ENCODE results near the gene DNAJC11.
"Not testable (repeated sequence)": the region's sequence is repeated elsewhere in the genome, so short reads cannot be mapped to it uniquely, and the experiment has no call there.

DNAJC11 gene

GRCh38 chr1:6701437-6702153, at the start of gene DNAJC11:
DNAJC11 (minus strand) TSS chr1:6701816; CDS start chr1:6701800, 16 bp downstream.
- DNase-seq (ENCODE audit: low read depth in 2 of 2) = peak; percentile 80 to 84

- DNase-seq (ENCODE audit: low read depth in 2 of 2) = no peak
Observed at GRCh38 chr1:6750490-6750889, 48.9 kb upstream of the DNAJC11 start.

- no peak for DNase-seq (ENCODE audit: low read depth in 2 of 2)
Observed at GRCh38 chr1:6747674-6748073, 46.1 kb upstream of the DNAJC11 start.

GRCh38 chr1:6745073-6745472, 43.5 kb upstream of the DNAJC11 start:
- DNase-seq (ENCODE audit: low read depth in 2 of 2) = no peak

- DNase-seq (ENCODE audit: low read depth in 2 of 2) = no peak
Observed at GRCh38 chr1:6743189-6744101, 41.8 kb upstream of the DNAJC11 start.

GRCh38 chr1:6742676-6743188, 41.1 kb upstream of the DNAJC11 start:
- DNase-seq (ENCODE audit: low read depth in 2 of 2) = not testable (repeated sequence)

- DNase-seq (ENCODE audit: low read depth in 2 of 2) = no peak
Observed at GRCh38 chr1:6738987-6739676, 37.5 kb upstream of the DNAJC11 start.

GRCh38 chr1:6732942-6733341, 31.3 kb upstream of the DNAJC11 start:
- DNase-seq (ENCODE audit: low read depth in 2 of 2) = no peak

GRCh38 chr1:6731905-6732304, 30.3 kb upstream of the DNAJC11 start:
- no peak for DNase-seq (ENCODE audit: low read depth in 2 of 2)

GRCh38 chr1:6730880-6731279, 29.3 kb upstream of the DNAJC11 start:
- no peak for DNase-seq (ENCODE audit: low read depth in 2 of 2)

GRCh38 chr1:6730473-6730872, 28.9 kb upstream of the DNAJC11 start:
- no peak for DNase-seq (ENCODE audit: low read depth in 2 of 2)

GRCh38 chr1:6727535-6727934, 25.9 kb upstream of the DNAJC11 start:
- DNase-seq (ENCODE audit: low read depth in 2 of 2) = peak; percentile 10 to 17

- no peak for DNase-seq (ENCODE audit: low read depth in 2 of 2)
Observed at GRCh38 chr1:6726253-6726652, 24.6 kb upstream of the DNAJC11 start.

GRCh38 chr1:6724517-6725141, 23.0 kb upstream of the DNAJC11 start:
- DNase-seq (ENCODE audit: low read depth in 2 of 2) = no peak

- DNase-seq (ENCODE audit: low read depth in 2 of 2) = no peak
Observed at GRCh38 chr1:6723621-6724428, 22.2 kb upstream of the DNAJC11 start.

GRCh38 chr1:6711174-6711573, 9.6 kb upstream of the DNAJC11 start:
- DNase-seq (ENCODE audit: low read depth in 2 of 2) = no peak

GRCh38 chr1:6704746-6705145, 3.1 kb upstream of the DNAJC11 start:
- no peak for DNase-seq (ENCODE audit: low read depth in 2 of 2)

- DNase-seq (ENCODE audit: low read depth in 2 of 2) = no peak
Observed at GRCh38 chr1:6703016-6703415, 1.4 kb upstream of the DNAJC11 start.

GRCh38 chr1:6700853-6701436, 671 bp downstream of the DNAJC11 start:
- no peak for DNase-seq (ENCODE audit: low read depth in 2 of 2)

- not testable (repeated sequence) for DNase-seq (ENCODE audit: low read depth in 2 of 2)
Observed at GRCh38 chr1:6699915-6700314, 1.7 kb downstream of the DNAJC11 start.

All from stimulated activated CD8-positive, alpha-beta memory T cell treated with anti-CD3 and anti-CD28 coated beads, Interleukin-7, amount 100 ng/mL, for 4 hours (primary cell).